Effector CD8-positive, alpha-beta T cell (primary cell): ENCODE results near the gene STPG1.

ENCODE experiments used
- DNase-seq: peaks from one replicate; lab custom pipeline; 2025; lab: John Stamatoyannopoulos, UW

Gene STPG1

DNA sequence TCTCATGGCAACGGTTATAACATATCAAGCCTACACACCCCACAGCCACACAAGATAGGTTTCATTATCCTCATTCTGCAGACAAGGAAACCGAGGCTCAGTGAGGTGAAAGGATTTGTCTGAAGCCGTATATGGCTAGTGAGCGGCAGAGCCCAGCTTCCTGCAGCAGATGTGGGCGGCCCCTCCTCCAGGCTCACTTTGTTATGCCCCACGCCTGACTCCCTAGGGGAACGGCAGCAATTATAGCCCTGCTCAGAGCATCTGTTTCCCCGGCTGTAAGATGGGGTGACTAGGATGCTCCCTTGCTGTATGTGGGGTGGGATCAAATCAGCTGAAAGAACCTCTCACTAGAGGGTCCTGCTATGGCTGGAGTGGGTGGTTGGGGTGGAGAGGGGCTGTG lies 72.3 kb downstream of the STPG1 start:
- no peak for DNase-seq

DNA sequence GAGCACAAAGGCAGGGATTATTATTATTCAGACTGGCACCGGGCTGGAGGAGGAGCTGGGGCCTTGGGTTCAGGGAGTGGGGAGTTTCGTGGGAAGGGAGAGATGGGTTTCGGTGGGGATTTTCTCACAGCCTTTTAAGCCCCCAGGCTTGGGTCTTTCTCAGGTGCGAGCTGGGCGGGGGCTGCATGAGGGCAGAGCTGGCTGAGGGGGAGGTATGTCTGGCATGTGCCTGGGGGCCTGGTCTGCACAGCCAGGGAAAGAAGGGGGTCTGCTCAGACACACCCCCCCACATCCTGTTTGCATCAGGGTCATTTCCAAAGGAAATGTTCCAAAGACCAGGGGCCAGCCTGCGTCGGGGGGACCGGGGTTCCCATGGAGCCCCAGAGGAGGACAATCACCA lies 72.8 kb downstream of the STPG1 start:
- DNase-seq = no peak

DNA sequence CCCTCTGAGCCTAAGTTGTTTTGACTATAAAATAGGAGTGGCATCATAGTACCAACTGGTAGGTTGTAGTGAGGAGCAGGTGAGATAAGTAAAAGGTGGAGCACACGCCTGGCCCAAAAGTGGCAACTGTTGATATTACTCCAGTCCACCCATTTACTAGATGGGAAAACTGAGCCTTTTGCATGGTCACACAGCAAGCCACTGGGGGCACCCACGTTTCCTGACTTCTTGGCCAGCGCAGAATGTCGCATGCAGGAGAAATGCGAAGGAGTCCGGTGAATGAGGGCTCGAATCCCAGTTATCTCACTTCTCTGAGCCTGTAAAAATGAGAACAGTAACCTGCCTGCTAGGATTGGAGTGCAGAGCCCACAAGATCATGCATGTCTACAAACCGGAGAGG lies 73.6 kb downstream of the STPG1 start:
- no peak for DNase-seq

DNA sequence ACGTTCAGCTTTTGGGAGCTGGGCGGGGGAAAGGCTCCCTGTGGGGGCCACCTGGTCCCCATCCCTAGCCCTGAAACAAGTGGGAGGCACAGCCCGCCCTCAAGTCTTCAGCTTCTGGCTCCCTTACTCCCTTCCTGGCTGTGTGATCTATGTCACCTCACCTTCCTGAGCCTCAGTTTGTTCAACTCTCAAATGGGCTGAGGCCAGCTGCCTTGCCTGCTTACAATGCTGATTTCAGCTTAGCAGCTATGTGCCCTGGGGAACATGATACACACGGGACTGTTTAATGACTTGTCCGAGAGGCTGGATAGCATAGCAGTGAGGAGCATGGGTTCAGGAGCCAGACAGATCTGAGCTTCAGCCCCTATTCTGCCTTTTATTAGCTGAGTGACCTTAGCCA lies 75.1 kb downstream of the STPG1 start:
- no peak for DNase-seq

DNA sequence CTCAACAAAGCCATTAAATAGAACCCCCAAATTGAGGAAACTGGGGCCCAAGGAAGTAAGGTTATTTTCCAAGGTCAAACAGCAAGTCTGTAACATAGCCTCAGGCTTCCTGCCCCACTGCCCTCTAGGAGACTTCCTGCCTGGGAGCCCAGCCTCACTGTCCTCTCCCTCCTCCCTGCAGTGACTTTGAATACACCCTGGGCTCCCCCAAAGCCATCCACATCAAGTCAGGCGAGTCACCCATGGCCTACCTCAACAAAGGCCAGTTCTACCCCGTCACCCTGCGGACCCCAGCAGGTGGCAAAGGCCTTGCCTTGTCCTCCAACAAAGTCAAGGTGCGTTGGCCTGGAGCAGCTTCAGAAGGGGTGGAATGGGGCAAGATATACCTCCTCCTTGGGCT lies 76.1 kb downstream of the STPG1 start:
- DNase-seq = no peak

DNA sequence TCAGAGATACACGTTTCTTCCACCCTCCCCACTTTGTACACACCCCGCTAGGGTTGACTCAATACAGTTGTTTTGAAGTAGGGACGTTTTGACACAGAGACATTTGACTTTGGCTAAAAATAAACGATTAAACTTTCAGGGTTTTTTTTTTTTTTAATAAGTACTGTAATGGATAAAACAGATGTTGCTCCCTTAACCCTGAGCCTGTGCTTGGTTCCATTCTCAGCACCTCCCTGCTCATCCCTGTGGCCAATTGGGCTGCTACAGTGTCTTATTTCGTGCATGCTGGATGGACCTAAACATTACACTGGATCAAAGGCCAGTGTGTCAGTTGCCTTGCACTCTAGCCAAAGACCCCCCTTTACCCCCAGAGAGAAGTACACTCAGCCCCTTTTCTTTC lies 77.5 kb downstream of the STPG1 start:
- no peak for DNase-seq

DNA sequence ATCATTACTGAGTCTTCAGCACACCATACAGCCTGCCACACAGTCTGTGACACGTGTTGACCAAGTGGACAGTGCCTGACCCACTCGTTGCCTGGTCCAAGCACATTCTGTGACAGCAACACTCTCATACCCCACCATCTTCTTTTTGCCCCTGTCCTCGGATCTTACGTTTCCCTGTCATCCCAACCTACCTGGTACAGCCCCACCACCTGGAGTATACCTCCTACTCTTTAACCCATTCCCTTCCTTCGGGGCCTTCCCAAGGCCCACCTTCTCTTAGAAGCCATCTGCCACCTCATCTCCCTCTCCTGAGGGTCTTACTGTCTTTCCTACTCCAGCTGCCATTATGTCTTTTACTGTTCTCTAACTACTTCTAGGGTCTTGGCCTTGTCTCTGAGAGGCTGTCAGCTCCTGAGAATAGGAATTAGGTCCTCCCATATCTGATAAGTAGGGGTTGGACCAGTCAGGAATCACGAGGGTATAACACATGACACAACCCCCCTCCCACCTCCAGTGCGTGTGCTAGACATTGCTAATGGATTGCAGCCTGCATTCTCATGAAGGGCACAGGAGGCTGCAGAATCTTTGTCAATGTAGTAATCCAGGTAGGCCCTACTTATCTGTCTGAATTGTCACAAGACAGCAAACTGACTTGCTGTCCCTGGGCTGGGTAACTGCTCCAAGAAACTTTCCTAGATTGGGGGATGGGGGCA lies 81.5 kb downstream of the STPG1 start:
- DNase-seq = no peak

DNA sequence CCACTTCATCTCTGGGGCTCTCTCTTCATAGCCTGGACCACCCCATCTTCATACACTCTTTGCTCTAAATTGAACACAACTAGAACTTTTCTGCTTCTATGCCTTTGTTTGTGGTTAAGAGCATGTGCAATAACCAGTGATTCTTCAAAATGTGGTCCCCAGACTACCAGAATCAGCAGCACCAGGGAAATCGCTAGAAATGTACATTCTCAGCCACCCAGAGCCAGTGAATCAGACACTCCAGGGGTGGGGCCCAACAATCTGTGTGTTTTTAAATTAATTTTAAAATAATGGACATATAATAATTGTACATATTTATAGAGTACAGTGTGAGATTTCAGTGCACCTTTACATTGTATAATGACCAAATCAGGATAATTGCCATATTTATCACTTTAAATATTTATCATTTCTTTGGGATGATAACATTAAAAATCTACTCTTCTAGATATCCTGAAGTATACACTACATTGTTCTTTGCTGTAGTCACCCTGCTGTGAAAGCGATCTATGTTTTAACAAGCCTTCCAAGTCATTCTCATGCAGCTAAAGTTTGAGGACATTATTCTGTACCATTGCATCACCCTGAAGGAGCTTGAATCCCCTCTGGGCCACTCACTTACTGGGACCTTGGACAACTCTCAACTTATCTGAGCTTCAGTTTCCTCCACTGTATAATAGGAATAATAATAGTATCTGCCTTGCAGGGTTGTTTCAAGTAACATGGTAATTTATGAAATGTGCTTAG lies 83.6 kb downstream of the STPG1 start:
- DNase-seq = no peak

DNA sequence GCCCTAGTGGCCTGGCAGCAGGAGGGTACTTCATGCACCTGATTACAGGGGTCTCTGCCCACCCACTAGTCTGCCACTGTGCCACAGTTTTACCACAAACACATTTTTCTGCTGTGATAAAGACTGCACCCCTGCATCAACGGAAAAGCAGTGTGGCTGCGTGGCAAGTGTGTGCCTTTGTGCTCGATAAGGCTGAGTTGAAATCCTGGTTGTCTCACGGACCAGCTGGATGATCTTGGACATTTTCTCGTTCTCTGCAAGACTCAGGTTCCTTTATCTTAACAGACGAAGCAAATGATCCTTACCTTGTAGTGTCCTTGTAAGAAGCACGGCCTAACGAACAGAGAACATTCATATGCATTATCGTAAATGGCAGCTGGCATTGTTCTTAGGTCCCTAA lies 84.3 kb downstream of the STPG1 start:
- DNase-seq = no peak

DNA sequence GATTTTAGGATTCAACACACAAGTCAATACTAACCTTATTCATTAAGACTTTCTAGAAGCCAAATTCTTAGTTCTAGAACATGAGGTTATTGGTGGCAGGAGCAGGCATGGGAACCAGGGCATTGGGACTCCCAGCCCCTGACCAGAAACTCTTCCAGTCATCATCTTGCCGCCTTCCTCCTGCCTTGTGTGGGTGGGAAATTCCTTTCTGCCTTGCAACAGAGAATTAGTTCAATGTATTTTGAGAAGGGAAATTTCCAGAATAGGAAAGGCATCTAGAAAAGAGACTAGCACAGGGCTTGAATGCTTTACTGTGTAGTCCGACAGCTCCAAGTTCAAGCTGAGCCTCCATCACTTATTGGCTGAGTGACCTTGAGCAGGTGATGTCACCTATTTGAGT lies 85.7 kb downstream of the STPG1 start:
- no peak for DNase-seq

DNA sequence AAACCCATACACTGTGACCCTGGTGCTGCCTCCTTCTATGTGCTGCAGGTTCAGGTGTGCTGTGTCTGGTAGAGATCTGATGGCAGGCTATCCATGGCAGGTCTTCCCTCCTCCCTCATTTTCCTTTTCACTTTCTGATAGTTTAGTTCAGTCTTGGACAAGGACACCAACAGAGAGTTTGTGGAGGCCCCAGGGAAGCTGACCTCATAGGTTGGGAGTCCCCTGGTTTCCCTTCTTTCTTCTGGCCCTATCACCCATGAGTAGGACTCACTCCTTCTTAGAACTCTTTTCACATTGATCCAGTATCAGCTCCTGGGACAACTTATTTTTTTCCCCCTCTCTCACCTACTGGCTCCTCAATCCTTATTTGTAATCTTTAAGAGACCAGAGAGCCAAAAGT lies 86.1 kb downstream of the STPG1 start:
- DNase-seq = no peak

DNA sequence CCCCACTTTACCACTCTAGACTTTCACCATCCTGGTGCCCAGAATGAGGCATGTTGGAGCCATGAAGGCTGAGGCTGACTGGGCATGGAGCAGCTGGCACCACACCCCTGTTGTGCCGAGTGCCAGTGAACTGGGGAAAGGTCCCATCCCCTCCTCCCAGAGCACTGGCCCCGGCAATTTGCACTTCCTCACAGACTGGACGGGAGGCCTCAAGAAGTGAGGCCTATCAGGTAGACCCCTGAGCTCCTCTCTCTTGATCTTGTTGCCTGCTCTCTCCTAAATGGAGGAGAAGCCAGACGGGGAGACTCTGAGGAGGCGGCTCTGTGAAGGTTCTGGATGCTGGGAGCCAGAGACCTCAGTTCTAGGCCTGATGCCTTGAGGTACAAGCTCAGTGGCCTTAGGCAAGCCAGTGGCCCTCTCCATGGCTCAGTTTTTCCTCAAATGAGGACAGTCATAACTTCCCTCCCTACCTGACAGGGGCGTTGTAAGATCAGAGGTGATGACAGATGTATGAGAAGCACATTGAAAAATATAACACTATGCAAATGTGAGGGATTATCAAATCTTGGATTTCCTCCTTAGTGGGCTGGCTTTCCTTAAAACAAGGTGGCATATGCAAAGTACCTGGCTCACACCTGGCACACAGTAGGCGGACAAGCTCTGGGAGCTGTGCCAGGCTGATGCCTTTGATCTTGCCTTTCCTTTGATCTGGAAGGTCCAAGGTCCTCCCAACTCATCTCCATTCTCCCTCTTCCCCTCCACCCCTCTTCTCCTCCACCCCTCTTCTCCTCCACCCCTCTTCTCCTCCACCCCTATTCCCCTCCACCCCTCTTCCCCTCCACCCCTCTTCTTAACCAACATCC lies 87.8 kb downstream of the STPG1 start:
- no peak for DNase-seq

DNA sequence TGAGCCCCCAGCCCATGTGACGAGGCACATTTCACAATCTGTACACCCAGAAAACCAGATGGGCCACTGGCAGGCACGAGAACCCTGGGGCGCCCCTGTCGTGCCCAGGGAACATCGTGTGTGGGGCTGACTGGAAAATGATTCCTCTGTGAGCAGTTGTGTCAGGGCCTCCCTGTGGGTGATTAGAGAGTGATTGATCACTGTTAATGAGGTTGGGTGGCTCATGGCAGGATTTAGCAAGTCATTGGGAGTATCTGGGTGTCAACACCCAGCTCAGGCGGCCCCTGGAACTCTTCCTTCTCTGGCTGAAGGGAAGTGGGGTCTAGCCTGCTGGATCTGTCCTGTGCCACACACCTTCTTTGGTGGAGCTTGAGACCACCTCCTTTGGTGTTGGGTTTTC lies 88.7 kb downstream of the STPG1 start:
- DNase-seq = no peak

DNA sequence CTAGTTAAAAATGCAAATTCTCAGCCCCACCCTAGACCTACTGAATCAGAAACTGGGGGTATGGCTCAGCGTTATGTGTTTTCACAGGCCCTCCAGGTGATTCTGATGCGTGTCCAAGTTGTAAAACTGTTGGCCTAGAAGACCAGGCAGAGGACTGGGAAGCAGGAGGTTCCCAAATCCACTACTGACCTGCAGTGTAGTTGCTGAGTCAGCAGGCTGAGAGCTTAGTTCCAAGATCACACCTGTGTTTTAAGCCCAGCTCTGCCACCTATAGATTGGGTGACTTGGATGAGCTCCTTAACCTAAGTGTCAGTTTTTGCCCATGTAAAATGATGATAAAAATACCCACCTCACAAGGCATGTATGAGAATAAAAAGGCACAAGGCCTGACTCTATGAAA lies 90.3 kb downstream of the STPG1 start:
- DNase-seq = no peak

DNA sequence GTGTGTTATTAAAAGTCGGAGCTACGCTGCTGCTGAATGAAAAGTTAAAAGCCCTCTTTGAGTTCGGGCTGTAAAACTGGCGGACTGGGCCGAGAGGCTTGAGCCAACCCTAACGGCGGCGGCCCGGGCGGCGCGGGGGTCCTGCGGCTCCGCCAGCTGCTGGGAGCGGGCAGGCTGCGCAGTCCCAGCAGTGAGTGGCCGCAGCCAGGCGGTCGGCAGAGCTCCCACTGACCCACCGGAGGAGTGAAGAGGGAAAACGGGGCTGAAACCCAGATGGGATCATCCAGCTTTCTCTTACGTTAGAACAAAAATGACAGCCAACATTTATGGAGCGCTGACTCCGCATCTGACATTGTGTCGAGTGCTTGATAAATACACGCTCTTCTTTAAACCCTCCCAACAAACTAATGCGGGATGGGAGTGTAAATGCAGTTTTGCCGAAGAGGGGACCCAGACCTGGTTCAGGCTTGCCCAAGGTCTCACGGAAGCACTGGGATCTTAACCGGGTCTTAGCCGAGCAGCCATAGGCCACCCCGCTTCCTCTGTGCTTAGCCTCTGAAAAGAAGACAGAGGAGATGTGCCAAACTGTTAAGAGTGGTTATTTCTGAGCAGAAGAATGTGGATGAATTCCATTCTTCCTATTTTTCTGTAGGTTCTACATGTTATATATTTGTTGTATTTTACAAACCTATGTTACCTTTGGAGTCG lies 91.0 kb downstream of the STPG1 start:
- DNase-seq = no peak

DNA sequence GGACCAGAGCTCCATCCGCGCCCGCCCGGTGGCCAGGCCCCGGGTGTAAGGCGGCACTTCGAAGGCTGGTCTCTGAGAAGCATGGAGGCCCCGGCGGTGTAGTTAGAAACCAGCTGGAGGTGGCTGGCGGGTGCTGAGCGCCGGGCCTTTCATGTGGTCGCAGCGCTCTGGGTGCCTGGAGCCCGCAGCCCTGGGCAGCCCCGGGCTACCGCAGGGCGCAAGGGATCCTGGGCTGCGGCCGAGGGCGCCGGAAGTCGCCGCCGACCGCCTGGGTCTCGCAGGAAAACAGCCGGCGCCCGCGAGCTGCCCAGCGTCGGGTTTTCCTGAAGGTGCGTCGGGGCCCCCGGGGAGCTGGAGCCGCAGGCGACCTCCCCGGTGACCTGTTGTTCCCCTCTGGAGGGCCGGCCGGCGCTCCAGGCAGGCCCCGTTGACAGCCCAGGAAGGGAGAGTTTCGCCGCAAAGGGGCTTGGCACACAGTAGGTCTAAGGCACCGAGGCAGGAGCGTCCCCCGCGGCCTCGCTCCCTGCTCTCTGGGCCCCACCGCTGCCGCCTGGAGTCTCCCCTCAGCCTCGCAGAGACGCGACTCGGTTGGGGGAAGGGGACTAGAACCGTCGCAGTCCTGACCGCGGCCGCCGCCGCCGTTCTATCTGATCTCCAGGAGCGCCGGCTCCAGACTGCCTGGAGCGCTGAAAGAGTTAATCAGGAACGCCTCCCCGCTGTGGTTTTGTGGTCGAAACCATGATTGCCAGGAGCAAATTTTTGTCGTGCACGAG lies 91.7 kb downstream of the STPG1 start:
- peak; percentile 30 for DNase-seq

DNA sequence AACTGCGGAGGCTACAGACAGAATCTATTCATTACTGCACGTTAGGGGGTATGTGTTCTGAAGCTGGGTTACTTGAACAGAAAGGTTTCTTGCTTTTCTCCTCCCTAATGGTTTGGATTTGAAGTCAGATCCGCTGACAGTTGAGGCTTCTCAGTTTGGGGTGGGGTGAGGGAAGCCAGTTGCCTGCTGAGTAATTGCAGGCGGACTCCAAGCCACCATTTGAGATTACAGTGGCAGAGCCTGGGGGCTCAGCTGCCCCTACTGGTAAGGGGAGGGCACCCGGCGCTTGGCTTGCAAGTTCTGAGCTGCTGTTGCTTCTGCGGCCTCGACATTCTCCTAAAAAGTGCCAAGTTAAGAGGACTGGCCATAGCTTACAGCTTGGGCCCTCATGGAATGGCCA lies 92.5 kb downstream of the STPG1 start:
- no peak for DNase-seq

DNA sequence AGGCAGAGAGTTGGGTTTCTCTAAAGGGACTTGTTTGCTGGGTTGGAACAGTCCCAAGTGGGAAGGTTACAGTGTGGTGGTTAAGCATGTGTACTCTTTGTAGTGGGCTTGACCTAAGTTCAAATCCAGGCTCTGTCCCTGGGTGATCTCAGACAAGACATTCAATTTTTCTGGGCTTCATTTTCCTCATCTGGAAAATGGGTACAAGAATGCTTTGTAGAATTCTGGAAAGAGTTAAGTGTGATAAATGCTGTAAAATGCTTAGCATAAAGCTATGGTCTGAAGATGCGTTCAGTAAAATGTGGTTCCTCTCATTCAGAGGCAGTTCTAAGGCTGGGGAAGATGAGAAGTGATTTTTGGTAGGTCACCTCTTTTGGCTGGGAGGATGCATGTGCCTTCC lies 93.6 kb downstream of the STPG1 start:
- no peak for DNase-seq

DNA sequence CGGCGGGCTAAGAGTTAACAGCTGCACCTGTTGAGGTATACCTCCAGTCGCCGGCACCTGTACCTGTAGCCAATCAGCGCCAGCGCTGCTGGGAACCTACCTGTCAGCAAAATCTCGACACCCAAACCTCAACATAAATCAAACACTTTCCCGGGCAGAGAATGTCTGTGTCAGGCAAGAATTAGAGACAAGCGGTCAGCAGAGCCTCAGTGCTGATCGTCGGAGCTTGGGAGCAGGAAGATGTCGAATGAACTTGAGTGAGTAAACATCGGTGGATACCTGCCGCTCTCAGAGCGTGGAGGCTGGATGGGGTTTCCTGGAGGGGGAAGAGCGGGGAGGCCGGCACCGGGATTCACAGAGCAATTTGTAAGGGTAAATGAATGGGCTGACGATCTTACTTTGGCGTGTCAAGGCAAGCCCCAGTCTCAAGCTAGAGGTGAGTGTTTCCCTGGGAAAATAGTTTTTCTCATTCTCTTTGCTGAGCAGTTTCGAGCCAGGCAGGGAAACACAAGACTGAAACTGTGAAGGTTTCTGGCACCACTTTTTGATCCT lies 94.2 kb downstream of the STPG1 start, which contains the start of gene GRHL3:
Gene GRHL3, plus strand, starts transcription at position 46 of the 552 bp plus-strand sequence. Its CDS starts 195 bp downstream, at position 241.
- no peak for DNase-seq

DNA sequence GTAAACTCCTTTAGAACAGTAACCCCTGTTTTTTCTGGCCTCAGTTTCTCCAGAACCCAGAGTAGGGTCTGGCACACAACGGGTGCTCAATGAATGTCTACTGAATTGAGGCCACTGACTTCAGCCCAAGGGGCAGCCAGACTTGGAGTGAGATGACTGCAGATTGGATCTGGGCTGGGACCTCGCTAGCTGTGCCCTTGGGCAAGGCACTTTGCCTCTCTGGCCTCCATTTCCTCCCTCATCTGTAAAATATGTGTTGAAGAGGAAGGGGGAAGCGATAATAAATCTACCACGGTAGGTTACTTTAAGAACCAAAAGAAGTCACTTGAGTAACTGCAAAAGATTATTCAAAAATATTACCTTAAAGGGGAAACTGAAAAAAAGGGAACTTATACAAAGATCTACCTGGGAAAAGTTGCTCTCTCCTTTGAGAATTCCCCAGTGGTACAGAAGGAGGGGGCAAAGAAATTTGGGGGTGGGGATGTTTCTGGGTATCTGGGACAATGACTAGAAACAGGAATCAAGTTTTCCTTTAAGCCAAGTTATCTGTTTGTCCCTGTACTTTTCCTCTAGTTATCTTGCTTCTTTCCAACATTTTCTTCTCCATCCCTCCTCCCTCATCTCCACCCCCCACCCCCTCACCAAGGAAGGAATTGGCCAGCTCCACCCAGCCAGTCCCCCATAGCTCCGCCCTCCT lies 94.8 kb downstream of the STPG1 start:
- no peak for DNase-seq
